ENCODE data around the gene DLGAP4. TPM values are rescaled to one million over a fixed set of nuclear protein-coding genes. Genes with fewer than 3 reads are reported as not detected.

The DLGAP4 gene
- total and polyA plus RNA-seq, 2 of the 8 experiments (the other 6 are each of a cell fraction or from before 2014, with no cell fraction given): 41.2 to 57.2 TPM

GRCh38 chr20:36342331-36343120 lies 36.4 kb downstream of the DLGAP4 start (continued):
- no peak for TF ChIP-seq CTBP2 (IDR thresholded peaks at IDR 0.05; ENCODE audit: borderline replicate concordance, insufficient read depth, insufficient read length, low read length)

Data from H1 (cell line).